Parathyroid adenoma (tissue), 2 donors: ENCODE results near the gene SP9.

Experiments used
- H2AFZ ChIP-seq: fragments of 300-600 bp; sonication (generic); one replicate; pipeline ENCODE4 v1.7.0; 2017; ENCODE audit warnings: antibody characterized with exemption, mild to moderate bottlenecking
- H3K27ac ChIP-seq: fragments of 300-600 bp; sonication (generic); one replicate; pipeline ENCODE4 v1.7.0; 2017
- H3K27me3 ChIP-seq: fragments of 300-600 bp; sonication (generic); one replicate; pipeline ENCODE4 v1.7.0; 2017; ENCODE audit warnings: low read length; ENCODE audit not compliant: control insufficient read depth, insufficient read depth
- H3K36me3 ChIP-seq: fragments of 300-600 bp; sonication (generic); one replicate; pipeline ENCODE4 v1.7.0; 2017; ENCODE audit warnings: low read length; ENCODE audit not compliant: control insufficient read depth, insufficient read depth
- H3K4me1 ChIP-seq: fragments of 300-600 bp; sonication (generic); one replicate; pipeline ENCODE4 v1.7.0; 2017; ENCODE audit warnings: control low read depth
- H3K4me2 ChIP-seq: fragments of 300-600 bp; sonication (generic); one replicate; pipeline ENCODE4 v1.7.0; 2017; ENCODE audit warnings: low read length
- H3K4me3 ChIP-seq: fragments of 300-600 bp; sonication (generic); one replicate; pipeline ENCODE4 v1.7.0; 2017; ENCODE audit warnings: low read depth, low read length
- H3K79me2 ChIP-seq: fragments of 300-600 bp; sonication (generic); one replicate; pipeline ENCODE4 v1.7.0; 2017; ENCODE audit warnings: control low read depth
- H3K9ac ChIP-seq: fragments of 300-600 bp; sonication (generic); one replicate; pipeline ENCODE4 v1.7.0; 2017; ENCODE audit warnings: mild to moderate bottlenecking
- H3K9me3 ChIP-seq: fragments of 300-600 bp; sonication (generic); one replicate; pipeline ENCODE4 v1.7.0; 2017; ENCODE audit warnings: low read length; ENCODE audit not compliant: control insufficient read depth
- CTCF ChIP-seq: fragments of 300-600 bp; sonication (generic); IDR thresholded peaks from one replicate; pipeline ENCODE4 v1.7.0; 2017; ENCODE audit warnings: antibody characterized with exemption, mild to moderate bottlenecking
- donor health status: primary hyperparathyroidism.

Gene SP9

DNA sequence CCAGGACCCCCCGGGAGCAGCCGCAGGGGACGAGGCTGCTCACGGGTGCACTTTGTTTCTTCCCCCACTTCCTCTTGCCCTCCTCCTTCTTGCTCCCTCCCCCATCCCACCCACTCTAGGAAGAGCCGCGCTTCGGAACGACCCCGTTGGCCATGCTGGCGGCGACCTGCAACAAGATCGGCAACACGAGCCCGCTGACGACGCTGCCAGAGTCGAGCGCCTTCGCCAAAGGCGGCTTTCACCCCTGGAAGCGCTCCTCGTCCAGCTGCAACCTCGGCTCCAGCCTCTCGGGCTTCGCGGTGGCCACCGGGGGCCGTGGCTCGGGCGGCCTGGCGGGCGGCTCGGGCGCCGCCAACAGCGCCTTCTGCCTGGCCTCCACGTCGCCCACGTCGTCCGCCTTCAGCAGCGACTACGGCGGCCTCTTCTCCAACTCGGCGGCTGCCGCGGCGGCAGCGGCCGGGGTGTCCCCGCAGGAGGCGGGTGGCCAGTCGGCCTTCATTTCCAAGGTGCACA lies 1.3 kb downstream of the SP9 start:
- H3K9me3 ChIP-seq, result no peaks in the 10 kb centered on the region
- peaks cover 49% of the 10 kb centered on the region for H3K27me3 ChIP-seq
- H2AFZ ChIP-seq, result no peak overlapping the region
- H3K27ac ChIP-seq, result no peak overlapping the region
- no peak overlapping the region for H3K9ac ChIP-seq
- H3K36me3 ChIP-seq, result no peaks in the 10 kb centered on the region
- no peak overlapping the region for H3K4me3 ChIP-seq
- H3K4me2 ChIP-seq, result no peak overlapping the region
- H3K79me2 ChIP-seq, result no peaks in the 10 kb centered on the region
- no peak for TF ChIP-seq CTCF
- H3K4me1 ChIP-seq, result no peaks in the 10 kb centered on the region

- no peaks in the 10 kb centered on the region for H3K4me1 ChIP-seq
- H3K36me3 ChIP-seq, result no peaks in the 10 kb centered on the region
- no peaks in the 10 kb centered on the region for H3K79me2 ChIP-seq
- H3K27me3 ChIP-seq, result peaks cover 49% of the 10 kb centered on the region
- no peak overlapping the region for H3K4me3 ChIP-seq
- TF ChIP-seq CTCF, result no peak
- H3K9me3 ChIP-seq, result no peaks in the 10 kb centered on the region
- H3K27ac ChIP-seq, result no peak overlapping the region
- H3K9ac ChIP-seq, result no peak overlapping the region
- H3K4me2 ChIP-seq, result peak overlapping the region; percentile 29
- no peak overlapping the region for H2AFZ ChIP-seq
Observed at GRCh38 chr2:174336501-174337336, 2.0 kb downstream of the SP9 start.

GRCh38 chr2:174337337-174338146 lies 2.8 kb downstream of the SP9 start:
- H3K36me3 ChIP-seq, result no peaks in the 10 kb centered on the region
- H3K27ac ChIP-seq, result no peak overlapping the region
- no peak for TF ChIP-seq CTCF
- H2AFZ ChIP-seq, result no peak overlapping the region
- H3K79me2 ChIP-seq, result no peaks in the 10 kb centered on the region
- H3K9me3 ChIP-seq, result no peaks in the 10 kb centered on the region
- H3K4me3 ChIP-seq, result no peak overlapping the region
- peaks cover 48% of the 10 kb centered on the region for H3K27me3 ChIP-seq
- no peak overlapping the region for H3K9ac ChIP-seq
- no peaks in the 10 kb centered on the region for H3K4me1 ChIP-seq
- H3K4me2 ChIP-seq, result peak overlapping the region; percentile 19

DNA sequence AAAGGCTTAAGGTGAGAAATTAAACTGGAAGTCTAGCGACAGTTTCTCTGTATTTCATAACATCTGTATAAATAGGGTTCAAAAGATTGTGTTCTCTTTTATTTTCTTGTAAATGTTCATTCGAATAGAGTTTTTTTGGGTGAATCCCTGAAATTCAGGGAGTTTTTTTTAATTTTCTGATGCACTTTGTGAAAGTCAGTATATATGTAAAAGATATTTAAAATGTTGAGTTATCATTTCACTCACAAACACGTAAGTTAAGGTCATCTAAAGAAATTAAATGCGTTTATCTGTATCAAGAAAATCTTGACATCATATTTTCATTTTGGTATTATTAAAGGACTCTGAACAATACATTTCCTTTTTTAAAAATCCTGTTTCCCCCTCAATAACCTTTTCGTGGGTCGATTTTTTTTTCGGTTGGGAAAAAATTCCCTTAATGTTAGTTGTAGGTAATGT lies 3.4 kb downstream of the SP9 start:
- Histone ChIP-seq H3K79me2 (no peaks in the 10 kb centered on the region), H3K9me3 (no peaks in the 10 kb centered on the region), H3K27ac (no peak overlapping the region), H3K4me3 (no peak overlapping the region), H2AFZ (no peak overlapping the region), H3K4me2 (no peak overlapping the region), H3K36me3 (no peaks in the 10 kb centered on the region), H3K9ac (no peak overlapping the region), H3K27me3 (peaks cover 52% of the 10 kb centered on the region), H3K4me1 (no peaks in the 10 kb centered on the region)
- no peak for TF ChIP-seq CTCF
